GM23248 (cell line): Measurements from ENCODE around the gene GABBR2.

Source experiments
- EZH2 ChIP-seq: fragments of 200-600 bp; sonication (generic); IDR thresholded peaks from 2 replicates; pipeline ENCODE4 v1.6.1; 2018; ENCODE audit warnings: antibody characterized with exemption, mild to moderate bottlenecking; ENCODE audit not compliant: insufficient read depth, poor library complexity, severe bottlenecking
- EZH2phosphoT487 ChIP-seq: fragments of 200-600 bp; sonication (generic); IDR thresholded peaks from 2 replicates; pipeline ENCODE4 v1.6.1; 2018; ENCODE audit warnings: antibody characterized with exemption, moderate library complexity, mild to moderate bottlenecking, low read depth; ENCODE audit not compliant: insufficient read depth

DNA sequence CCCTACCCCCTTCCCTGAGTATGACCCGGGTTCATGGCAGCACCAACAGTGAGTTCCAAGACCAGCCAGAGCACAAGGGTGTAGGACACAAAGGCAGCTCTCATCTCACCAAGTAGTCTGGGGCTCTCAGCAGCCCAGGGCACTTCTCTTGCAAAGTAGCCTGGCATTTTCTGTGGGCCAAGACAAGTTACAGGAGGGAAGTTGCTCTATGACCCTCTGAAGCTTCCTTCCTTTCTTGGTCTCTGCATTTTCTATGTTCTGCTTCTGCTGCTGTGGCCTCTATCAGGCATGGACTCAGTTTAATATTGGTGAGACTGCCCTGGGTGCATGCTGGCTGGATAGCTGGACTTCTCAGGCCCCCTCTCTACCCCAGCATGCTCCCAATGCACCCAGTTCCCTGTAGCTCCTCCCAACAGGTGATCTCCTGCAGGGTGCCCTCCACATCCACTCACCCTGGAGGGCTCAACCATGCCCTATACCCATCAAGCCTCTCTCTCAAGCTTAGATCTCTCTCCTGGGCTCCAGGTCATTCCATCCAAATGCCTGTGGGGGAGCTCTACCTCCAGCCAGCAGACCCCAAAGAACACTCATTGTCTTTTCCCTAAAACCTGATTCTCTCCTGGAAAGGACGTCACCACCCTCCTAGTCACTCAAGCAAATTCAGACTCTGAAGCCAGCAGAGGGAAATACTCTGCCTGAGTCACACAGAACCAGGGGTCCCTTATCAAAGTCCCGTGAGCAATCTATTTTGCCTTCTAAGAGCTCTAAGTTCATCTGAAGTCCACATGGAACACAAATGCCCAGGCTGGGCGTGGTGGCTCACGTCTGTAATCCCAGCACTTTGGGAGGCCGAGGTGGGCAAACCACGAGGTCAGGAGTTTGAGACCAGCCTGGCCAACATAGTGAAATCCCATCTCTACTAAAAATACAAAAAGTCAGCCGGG is 467.1 kb downstream of the GABBR2 start:
- TF ChIP-seq EZH2 (no peak), EZH2phosphoT487 (no peak)
